Naive thymus-derived CD8-positive, alpha-beta T cell (primary cell): Measurements from ENCODE around the gene TOLLIP. TPM values are rescaled to one million over a fixed set of nuclear protein-coding genes. Genes with fewer than 3 reads are reported as not detected.
"Not testable (repeated sequence)": the region's sequence is repeated elsewhere in the genome, so short reads cannot be mapped to it uniquely, and the experiment has no call there.

Experiments used
- ATAC-seq, 2 donors: fragments of 150-1000 bp; cut with Tn5 transposase in 1 of 2; sonication (Bioruptor Pico), chemical (Tn5 transposase) in 1 of 2; 1 replicate in 1 of 2; 2 replicates in 1 of 2; pipeline ENCODE4 v1.10.0; 2021; ENCODE audit warnings: mild to moderate bottlenecking in 2 of 2, moderate library complexity in 2 of 2
- POLR2A ChIA-PET: fragments of 350-600 bp; sonication (Branson Sonifier 250); formaldehyde crosslinking; loops from one replicate; lab custom pipeline; 2021; ENCODE audit warnings: antibody characterized with exemption; lab: Charles Lee
- DNase-seq, 10 donors: peaks; one replicate each; pipeline versions ENCODE4 v3.0.0 to v3.0.0-alpha.2; 2020 to 2022
- H3K27ac Mint-ChIP-seq, 10 donors: one replicate each; pipeline ENCODE4 v1.8.0; 2020 to 2022; ENCODE audit warnings: mild to moderate bottlenecking in 10 of 10, mixed read lengths in 10 of 10, moderate library complexity in 4 of 10, inconsistent platforms in 1 of 10
- H3K27me3 Mint-ChIP-seq, 5 donors: one replicate each; pipeline ENCODE4 v1.8.0; 2021 to 2022; ENCODE audit warnings: mixed read lengths in 5 of 5
- H3K36me3 Mint-ChIP-seq, 3 donors: one replicate each; pipeline ENCODE4 v1.8.0; 2020 to 2022; ENCODE audit warnings: mixed read lengths in 3 of 3, mild to moderate bottlenecking in 2 of 3, inconsistent platforms in 1 of 3
- H3K4me1 Mint-ChIP-seq, 4 donors: one replicate each; pipeline ENCODE4 v1.8.0; 2021 to 2022; ENCODE audit warnings: mixed read lengths in 4 of 4
- H3K4me3 Mint-ChIP-seq, 10 donors: one replicate each; pipeline ENCODE4 v1.8.0; 2020 to 2022; ENCODE audit warnings: mild to moderate bottlenecking in 10 of 10, mixed read lengths in 10 of 10, moderate library complexity in 6 of 10, inconsistent platforms in 1 of 10
- H3K9me3 Mint-ChIP-seq, 9 donors: one replicate each; pipeline ENCODE4 v1.8.0; 2020 to 2022; ENCODE audit warnings: mixed read lengths in 9 of 9, mild to moderate bottlenecking in 3 of 9, inconsistent platforms in 1 of 9, moderate library complexity in 1 of 9
- polyA plus RNA-seq, 3 donors: library from polyadenylated mRNA; unstranded; fragments of 300-500 nt; fragmentation: Illumina TruSeq; gene quantifications; one replicate each; pipeline ENCODE4 v1.2.3, GENCODE V29; 2021
- total RNA-seq, 8 experiments: library from RNA in 2 of 8; stranded (reverse) in 2 of 8; gene quantifications; one replicate each; pipeline ENCODE4 v1.2.3 and lab custom pipeline; 2021 to 2026

Gene TOLLIP
- total and polyA plus RNA-seq, 5 experiments from 2014 or later, result 21.4 to 38.6 (median 27.6) TPM

DNA sequence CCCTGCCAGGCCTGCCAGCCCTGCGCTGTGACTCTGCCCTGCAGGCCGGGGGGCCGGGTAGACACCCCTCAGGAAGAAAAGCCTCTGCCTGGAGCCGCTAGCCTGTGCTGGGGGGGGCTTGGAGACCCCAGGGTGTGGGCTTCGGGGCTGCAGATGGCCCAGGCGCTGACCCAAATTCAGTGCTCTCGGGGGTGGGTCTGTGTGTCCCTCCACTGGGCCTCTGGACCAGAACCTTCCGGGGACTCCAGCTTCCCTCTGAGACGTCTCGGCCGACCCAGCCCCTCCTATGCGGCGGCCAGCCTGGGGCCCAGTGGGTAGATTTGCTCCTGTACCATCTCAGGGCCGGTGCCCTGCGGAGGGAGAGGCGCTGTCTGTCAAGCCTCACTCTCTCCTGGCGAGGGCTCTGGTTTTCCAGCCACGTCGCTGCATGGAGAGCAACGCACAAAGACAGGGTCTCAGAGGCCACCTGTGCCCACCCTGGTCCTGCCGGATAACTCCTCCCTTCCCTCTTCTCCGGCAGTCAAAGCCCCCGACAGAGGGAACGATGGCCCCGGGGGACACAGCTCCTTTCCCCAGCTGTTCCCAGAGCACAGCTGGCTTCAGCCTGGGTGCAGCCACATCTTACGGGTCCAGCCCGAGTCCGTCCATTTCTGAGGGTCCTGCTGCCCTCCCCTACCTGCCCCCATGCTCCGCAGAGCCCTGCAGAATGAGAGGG is 40.1 kb upstream of the TOLLIP start:
- DNase-seq, result peak in 1 of 10 donors; percentile 41
- Mint-ChIP-seq H3K4me1 (peaks cover 0 to 6% (median 2%) of the 10 kb centered on the region in 4 donors), H3K9me3 (no peaks in the 10 kb centered on the region), H3K36me3 (no peaks in the 10 kb centered on the region), H3K4me3 (no peak overlapping the region), H3K27me3 (no peaks in the 10 kb centered on the region), H3K27ac (no peak overlapping the region)
- no peak for ATAC-seq
- POLR2A ChIA-PET, result no interaction called here

DNA sequence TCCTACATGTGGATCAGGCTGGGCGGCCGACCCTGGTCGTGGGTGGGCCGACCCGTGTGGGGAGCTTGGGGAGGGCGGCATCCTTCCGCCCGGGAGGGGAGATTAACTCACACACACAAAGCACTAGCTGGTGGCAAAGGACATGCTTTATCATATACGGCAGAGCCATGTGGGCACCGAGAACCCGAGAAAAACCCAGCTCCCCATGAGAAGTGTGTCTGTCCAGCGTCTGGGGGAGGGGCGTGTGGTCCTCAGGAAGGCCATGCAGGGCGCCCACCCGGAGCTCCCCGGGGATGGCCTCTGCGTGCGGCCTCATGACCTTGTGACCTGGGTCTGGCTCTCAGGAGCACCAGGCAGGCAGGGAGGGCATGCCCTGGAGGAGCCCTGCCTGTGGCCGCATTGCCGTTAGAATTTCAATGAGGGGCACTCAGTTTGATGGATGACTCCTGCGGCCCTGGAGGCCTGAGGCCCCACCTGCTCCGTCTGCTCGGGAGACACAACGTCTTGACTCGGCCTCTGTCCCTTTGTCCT is 39.4 kb upstream of the TOLLIP start:
- POLR2A ChIA-PET, result no interaction called here
- Mint-ChIP-seq H3K9me3 (no peaks in the 10 kb centered on the region), H3K27me3 (no peaks in the 10 kb centered on the region), H3K4me1 (peaks cover 0 to 6% (median 2%) of the 10 kb centered on the region in 4 donors), H3K36me3 (no peaks in the 10 kb centered on the region), H3K4me3 (no peak overlapping the region), H3K27ac (no peak overlapping the region)
- ATAC-seq (no peak), DNase-seq (peak in 1 of 10 donors; percentile 7)

DNA sequence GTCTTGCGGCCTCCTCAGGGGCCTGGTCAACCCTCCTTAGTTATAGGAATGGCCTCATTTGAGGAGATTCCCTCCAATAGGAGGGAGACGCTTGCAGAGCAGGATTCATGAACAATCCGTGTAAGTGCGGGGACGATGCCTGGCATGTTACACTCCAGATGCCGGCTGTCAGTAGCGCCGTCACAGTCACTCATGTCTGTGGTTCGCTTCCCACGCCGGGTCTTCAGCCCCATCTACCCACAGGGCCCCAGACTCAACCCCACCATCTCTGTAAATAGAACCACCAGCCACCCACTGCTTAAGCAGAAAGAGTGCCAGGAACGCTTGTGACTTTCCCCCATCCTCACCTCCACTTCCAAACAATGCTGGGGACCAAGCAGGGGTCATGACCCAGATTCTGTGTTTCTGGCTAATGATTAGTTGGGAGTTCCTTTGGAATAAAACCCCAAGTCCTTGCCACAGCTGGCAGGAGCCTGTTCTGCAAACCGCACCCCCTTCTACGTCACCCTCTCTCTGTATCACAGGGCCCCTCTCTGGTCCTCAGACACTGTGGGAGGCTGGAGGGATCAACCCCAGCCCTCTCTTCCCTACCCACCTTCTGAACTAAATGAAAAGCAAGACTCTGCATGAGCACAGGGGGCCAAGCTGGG is 38.8 kb upstream of the TOLLIP start:
- H3K4me1 Mint-ChIP-seq, result peaks cover 0 to 6% (median 2%) of the 10 kb centered on the region in 4 donors
- no peak overlapping the region for H3K4me3 Mint-ChIP-seq
- POLR2A ChIA-PET, result no interaction called here
- no peaks in the 10 kb centered on the region for H3K9me3 Mint-ChIP-seq
- no peak for DNase-seq
- ATAC-seq, result no peak
- no peaks in the 10 kb centered on the region for H3K27me3 Mint-ChIP-seq
- H3K36me3 Mint-ChIP-seq, result no peaks in the 10 kb centered on the region
- H3K27ac Mint-ChIP-seq, result peak overlapping the region in 1 of 10 donors; percentile 41

DNA sequence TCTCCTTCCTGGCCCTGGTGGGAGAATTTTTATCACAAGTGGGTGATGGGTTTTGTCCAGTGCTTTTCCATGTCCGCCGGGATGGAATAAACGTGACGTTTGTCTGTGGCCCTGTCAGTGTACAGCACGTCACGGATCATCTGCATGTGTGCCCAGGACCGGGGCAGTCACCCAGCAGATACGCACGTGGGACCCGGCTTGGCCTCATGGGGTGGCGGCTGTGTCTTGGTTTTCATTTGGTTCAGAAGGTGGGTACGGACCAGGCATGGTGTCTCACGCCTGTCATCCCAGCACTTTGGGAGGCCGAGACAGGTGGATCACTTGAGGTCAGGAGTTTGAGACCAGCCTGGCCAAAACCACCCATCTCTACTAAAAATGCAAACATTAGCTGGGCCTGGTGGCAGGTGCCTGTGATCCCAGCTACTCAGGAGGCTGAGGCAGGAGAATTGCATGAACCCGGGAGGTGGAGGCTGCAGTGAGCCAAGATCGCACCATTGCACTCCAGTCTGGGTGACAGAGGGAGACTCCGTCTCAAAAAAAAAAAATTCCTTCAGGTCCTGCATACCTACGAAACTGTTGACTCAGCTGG is 38.1 kb upstream of the TOLLIP start:
- DNase-seq, POLR2A ChIA-PET, H3K4me3 Mint-ChIP-seq, H3K36me3 Mint-ChIP-seq, ATAC-seq, H3K27ac Mint-ChIP-seq, H3K9me3 Mint-ChIP-seq, H3K27me3 Mint-ChIP-seq, H3K4me1 Mint-ChIP-seq: not testable (repeated sequence)

DNA sequence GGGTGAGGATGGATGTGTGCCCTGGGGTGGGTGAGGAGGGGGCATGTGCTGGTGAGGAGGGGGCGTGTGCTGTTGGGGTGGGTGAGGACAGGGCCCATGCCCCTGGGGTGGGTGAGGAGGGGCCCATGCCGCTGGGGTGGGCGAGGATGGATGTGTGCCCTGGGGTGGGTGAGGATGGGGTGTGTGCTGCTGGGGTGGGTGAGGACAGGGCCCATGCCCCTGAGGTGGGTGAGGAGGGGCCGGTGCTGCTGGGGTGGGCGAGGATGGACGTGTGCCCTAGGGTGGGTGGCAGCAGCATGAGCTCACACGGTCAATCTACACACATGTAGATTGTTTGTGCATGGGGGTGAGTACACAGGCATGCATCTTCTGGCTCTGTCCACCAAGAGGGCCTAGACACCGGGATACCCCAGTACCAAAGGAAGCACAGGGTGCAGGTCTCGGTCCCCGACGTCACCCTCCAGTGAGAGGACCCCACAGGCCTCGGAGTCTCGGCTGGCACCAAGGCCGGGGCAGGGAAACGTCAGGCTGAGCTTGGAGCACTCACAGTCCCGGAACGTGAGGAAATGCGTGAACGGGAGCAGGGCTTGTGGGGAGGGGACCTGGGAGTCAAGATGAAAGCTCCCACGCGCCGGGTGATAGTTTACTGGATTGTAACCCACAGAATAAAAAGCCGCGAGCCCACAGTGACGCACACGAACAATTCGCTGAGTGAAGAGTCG is 37.4 kb upstream of the TOLLIP start:
- Mint-ChIP-seq H3K27ac (no peak overlapping the region), H3K9me3 (no peaks in the 10 kb centered on the region), H3K4me1 (peaks cover 0 to 6% (median 2%) of the 10 kb centered on the region in 4 donors), H3K36me3 (no peaks in the 10 kb centered on the region), H3K27me3 (no peaks in the 10 kb centered on the region), H3K4me3 (no peak overlapping the region)
- DNase-seq (no peak), ATAC-seq (no peak)
- POLR2A ChIA-PET, result no interaction called here

DNA sequence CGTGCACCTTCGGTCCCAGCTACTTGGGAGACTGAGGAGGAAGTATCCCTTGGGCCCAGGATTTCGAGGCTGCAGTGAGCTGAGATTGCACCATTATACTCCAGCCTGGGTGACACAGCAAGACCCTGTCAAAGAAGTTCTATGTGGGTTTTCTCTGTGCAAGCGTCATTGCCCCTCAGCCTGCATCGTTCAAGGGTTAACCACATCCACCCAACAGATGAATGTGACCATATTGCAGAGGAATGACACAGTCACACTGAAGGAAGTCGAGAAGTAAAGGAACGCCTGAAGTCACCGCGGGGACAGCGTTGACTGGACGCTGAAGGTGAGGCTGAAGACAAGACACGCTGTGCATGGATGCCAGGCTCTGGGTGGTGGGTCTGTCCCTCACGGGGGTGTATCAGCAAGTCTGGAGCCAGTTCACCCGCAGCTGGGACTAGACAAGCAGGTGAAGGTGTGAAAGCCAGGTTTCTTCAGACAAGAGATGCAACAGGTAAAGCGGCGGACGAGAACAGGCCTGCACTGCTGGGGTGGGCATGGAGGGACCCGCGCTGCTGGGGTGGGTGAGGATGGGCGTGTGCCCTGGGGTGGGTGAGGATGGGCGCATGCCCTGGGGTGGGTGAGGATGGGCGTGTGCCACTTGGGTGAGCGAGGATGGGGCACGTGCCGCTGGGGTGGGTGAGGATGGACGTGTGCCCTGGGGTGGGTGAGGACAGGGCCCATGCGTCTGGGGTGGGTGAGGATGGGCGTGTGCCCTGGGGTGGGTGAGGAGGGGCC is 36.5 kb upstream of the TOLLIP start:
- Mint-ChIP-seq H3K27ac (peak overlapping the region in 4 of 10 donors; percentile 45 to 85 (median 62)), H3K4me1 (peaks cover 0 to 6% (median 2%) of the 10 kb centered on the region in 4 donors), H3K36me3 (no peaks in the 10 kb centered on the region), H3K27me3 (no peaks in the 10 kb centered on the region), H3K9me3 (no peaks in the 10 kb centered on the region), H3K4me3 (no peak overlapping the region)
- ATAC-seq (peak in 1 of 2 donors; percentile 72), DNase-seq (peak in 2 of 10 donors; percentile 15 to 25)
- POLR2A ChIA-PET, result no interaction called here

DNA sequence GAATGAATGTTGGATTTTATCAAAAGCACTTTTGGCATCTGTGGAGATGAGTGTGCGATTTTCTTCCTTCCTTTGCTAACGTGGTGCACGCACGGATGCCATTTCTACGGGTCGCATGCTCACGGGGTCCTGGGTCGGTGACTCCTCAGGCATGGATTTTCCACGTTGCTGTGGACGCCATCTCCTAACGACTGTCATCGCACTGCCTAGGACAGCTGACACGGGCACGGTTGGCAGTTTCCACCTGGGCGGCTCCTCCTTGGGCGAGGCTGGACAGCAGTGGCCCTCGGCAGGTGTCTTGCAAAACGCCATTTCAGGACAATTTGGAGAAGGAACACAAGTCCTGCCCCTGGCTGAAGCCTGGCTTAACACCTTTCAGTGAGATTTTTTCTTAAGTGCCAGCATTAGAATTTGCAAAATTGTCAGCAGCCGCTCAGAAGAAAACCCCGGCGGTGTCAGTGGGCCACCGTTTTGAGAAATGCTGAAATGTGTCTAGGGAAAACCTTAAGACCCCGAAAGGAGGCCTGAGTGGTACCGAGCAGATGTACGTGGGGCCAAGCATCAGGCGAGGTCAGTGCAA is 34.7 kb upstream of the TOLLIP start:
- Mint-ChIP-seq H3K4me3 (no peak overlapping the region), H3K27me3 (no peaks in the 10 kb centered on the region), H3K9me3 (no peaks in the 10 kb centered on the region), H3K36me3 (no peaks in the 10 kb centered on the region), H3K4me1 (peaks cover 0 to 6% (median 2%) of the 10 kb centered on the region in 4 donors), H3K27ac (no peak overlapping the region)
- POLR2A ChIA-PET, result no interaction called here
- ATAC-seq (no peak), DNase-seq (no peak)

DNA sequence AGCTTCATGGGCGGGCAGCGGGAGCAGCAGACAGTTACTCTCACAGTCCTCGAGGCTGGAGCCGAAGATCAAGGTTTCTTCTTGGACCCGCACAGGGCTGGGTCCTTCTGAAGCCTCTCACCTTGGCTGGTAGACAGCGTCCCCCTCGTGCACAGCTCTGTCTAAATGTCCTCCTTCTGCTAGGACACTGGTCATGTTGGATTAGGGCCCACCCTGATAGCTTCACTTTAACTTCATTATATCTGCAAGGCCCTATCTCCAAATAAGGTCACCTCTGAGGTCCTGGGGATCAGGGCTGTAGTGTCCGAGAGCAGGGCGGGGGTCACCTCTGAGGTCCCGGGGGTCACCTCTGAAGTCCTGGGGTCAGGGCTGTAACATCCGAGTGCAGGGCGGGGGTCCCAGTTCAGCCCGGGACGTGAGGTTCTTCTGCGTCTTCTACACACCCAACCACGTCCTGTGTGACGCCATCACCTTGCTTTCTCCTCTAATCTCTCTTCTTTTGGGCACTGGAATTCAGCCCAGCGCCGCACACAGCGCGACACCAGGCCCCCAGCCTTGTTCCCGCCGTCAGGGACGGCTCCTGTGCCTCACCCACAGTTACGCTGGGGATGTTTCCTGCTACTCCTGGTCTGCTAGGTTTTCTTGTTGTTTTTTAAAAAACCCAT is 34.1 kb upstream of the TOLLIP start:
- Mint-ChIP-seq H3K4me1 (peaks cover 0 to 6% (median 2%) of the 10 kb centered on the region in 4 donors), H3K9me3 (no peaks in the 10 kb centered on the region), H3K27ac (no peak overlapping the region), H3K27me3 (no peaks in the 10 kb centered on the region), H3K4me3 (no peak overlapping the region), H3K36me3 (no peaks in the 10 kb centered on the region)
- no peak for DNase-seq
- peak in 1 of 2 donors; percentile 57 for ATAC-seq
- POLR2A ChIA-PET, result no interaction called here

DNA sequence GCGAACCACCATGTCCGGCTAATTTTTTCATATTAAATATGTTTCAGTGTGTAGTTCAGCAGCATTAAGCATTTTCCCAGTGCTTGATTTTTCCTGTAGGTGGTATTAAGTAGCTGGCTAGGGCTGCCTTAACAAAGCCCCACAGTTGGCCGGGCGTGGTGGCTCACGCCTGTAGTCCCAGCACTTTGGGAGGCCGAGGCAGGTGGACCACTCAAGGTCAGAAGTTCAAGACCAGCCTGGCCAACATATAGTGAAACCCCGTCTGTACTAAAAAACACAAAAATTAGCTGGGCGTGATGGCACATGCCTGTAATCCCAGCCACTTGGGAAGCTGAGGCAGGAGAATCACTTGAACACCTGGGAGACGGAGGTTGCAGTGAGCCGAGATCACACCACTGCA is 33.5 kb upstream of the TOLLIP start:
- POLR2A ChIA-PET, result no interaction called here
- Mint-ChIP-seq H3K9me3 (peaks cover 0 to 4% (median 0%) of the 10 kb centered on the region in 9 donors), H3K27me3 (no peaks in the 10 kb centered on the region), H3K27ac (peak overlapping the region in 2 of 10 donors; percentile 13 to 19), H3K36me3 (no peaks in the 10 kb centered on the region), H3K4me1 (peaks cover 3 to 12% (median 7%) of the 10 kb centered on the region in 4 donors), H3K4me3 (no peak overlapping the region)
- DNase-seq (no peak), ATAC-seq (no peak)

DNA sequence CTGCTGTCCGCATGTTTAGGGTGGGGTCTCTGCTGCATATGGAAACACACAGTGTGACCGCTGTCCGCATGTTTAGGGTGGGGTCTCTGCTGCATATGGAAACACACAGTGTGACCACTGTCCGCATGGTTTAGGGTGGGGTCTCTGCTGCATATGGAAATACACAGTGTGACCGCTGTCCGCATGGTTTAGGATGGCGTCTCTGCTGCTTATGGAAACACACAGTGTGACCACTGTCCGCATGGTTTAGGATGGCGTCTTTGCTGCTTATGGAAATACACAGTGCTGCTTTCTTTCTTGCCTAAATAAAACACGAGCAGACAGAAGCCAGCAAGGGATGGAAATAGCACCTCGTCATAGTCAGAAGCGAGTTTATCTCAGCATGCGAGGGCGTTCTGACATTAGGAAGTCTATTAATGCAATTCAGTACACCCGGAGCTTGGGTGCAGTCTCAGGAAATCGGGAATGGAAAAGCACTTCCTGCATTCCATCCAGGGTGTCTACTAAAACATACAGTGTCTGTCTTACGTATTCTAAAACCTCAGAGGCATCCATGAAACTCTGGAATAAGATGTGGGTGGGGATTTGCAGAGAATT is 32.6 kb upstream of the TOLLIP start:
- no peak for ATAC-seq
- H3K36me3 Mint-ChIP-seq, result no peaks in the 10 kb centered on the region
- POLR2A ChIA-PET, result no interaction called here

DNA sequence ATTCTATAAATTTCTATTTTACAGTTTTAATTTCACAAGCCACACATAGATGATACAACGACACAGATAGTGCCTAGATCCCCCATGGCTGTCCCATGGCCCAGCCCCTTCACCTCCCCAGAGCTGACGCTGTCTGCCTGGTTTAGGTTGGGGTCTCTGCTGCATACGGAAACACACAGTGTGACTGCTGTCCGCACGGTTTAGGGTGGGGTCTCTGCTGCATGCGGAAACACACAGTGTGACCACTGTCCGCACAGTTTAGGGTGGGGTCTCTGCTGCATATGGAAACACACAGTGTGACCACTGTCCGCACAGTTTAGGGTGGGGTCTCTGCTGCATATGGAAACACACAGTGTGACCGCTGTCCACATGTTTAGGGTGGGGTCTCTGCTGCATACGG is 31.8 kb upstream of the TOLLIP start:
- H3K36me3 Mint-ChIP-seq, H3K27ac Mint-ChIP-seq, ATAC-seq, POLR2A ChIA-PET, H3K9me3 Mint-ChIP-seq, H3K27me3 Mint-ChIP-seq, H3K4me3 Mint-ChIP-seq, DNase-seq: not testable (repeated sequence)
- H3K4me1 Mint-ChIP-seq, result peaks cover 6 to 17% (median 10%) of the 10 kb centered on the region in 4 donors

More for the DNA sequence above, 32.6 kb upstream of the TOLLIP start:
- Mint-ChIP-seq H3K4me3 (no peak overlapping the region), H3K27ac (no peak overlapping the region), H3K4me1 (peaks cover 6 to 17% (median 10%) of the 10 kb centered on the region in 4 donors), H3K9me3 (peaks cover 0 to 5% (median 0%) of the 10 kb centered on the region in 9 donors), H3K27me3 (no peaks in the 10 kb centered on the region)
- DNase-seq, result no peak
